Measurements from ENCODE around the gene TTLL12. TPM values are rescaled to one million over a fixed set of nuclear protein-coding genes. Genes with fewer than 3 reads are reported as not detected.

The TTLL12 gene
- polyA plus RNA-seq, 1 donor (not counting 4 experiments of a cell fraction or from before 2014, with no cell fraction given): 22.1 TPM

- FAIRE-seq (no peak), DNase-seq (ENCODE audit: low read depth, low spot score) (no peak)
- no peaks in the 10 kb centered on the region for H3K9me1 ChIP-seq (ENCODE audit: control insufficient read depth, extremely low read depth, insufficient read depth, low read length)
- TF ChIP-seq, protein P1, sequence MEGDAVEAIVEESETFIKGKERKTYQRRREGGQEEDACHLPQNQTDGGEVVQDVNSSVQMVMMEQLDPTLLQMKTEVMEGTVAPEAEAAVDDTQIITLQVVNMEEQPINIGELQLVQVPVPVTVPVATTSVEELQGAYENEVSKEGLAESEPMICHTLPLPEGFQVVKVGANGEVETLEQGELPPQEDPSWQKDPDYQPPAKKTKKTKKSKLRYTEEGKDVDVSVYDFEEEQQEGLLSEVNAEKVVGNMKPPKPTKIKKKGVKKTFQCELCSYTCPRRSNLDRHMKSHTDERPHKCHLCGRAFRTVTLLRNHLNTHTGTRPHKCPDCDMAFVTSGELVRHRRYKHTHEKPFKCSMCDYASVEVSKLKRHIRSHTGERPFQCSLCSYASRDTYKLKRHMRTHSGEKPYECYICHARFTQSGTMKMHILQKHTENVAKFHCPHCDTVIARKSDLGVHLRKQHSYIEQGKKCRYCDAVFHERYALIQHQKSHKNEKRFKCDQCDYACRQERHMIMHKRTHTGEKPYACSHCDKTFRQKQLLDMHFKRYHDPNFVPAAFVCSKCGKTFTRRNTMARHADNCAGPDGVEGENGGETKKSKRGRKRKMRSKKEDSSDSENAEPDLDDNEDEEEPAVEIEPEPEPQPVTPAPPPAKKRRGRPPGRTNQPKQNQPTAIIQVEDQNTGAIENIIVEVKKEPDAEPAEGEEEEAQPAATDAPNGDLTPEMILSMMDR (optimal IDR thresholded peaks at IDR 0.05 in 1 of 3, IDR thresholded peaks at IDR 0.05 in 1 of 3, conservative IDR thresholded peaks at IDR 0.05 in 1 of 3; ENCODE audit: extremely low read depth in 1 of 3, insufficient read depth in 2 of 3, low read length in 3 of 3): no peak
- TF ChIP-seq EZH2 (IDR thresholded peaks at IDR 0.05; ENCODE audit: low read length): no peak
- H3K36me3 ChIP-seq (ENCODE audit: control insufficient read depth in 2 of 2, extremely low read depth in 1 of 2, insufficient read depth in 2 of 2, low read length in 2 of 2): peaks cover 14 to 16% of the 10 kb centered on the region in 2 experiments
- no peak overlapping the region for H2AFZ ChIP-seq (ENCODE audit: control insufficient read depth, low read length)
- no peaks in the 10 kb centered on the region for H3K9me3 ChIP-seq (ENCODE audit: control insufficient read depth, low read depth, low read length)
- no peak overlapping the region for H3K4me3 ChIP-seq (ENCODE audit: control insufficient read depth in 2 of 3, extremely low read depth in 1 of 3, insufficient read depth in 2 of 3, low read depth in 1 of 3, low read length in 3 of 3)
- no peaks in the 10 kb centered on the region for H3K27me3 ChIP-seq (ENCODE audit: control insufficient read depth, extremely low read depth, insufficient read depth, low read length)
- dilution Hi-C loops (cut with MboI; ENCODE audit: extremely low pct_ligation_motif_present, low sequenced_read_pairs): no loop called here
- peaks cover 31% of the 10 kb centered on the region for H3K4me1 ChIP-seq (ENCODE audit: control insufficient read depth, extremely low read depth, insufficient read depth, low read length)
- H3K79me2 ChIP-seq (ENCODE audit: control insufficient read depth, insufficient read depth, low read length): no peaks in the 10 kb centered on the region
- peak overlapping the region; percentile 83 for H3K9ac ChIP-seq (ENCODE audit: control insufficient read depth, extremely low read depth, insufficient read depth, low read length)
- peak overlapping the region; percentile 92 for H3K4me2 ChIP-seq (ENCODE audit: control insufficient read depth, extremely low read depth, insufficient read depth, low read depth, low read length)
- H4K20me1 ChIP-seq (ENCODE audit: control insufficient read depth, extremely low read depth, insufficient read depth, low read length): no peaks in the 10 kb centered on the region
- peak overlapping the region; percentile 96 for H3K27ac ChIP-seq (ENCODE audit: control insufficient read depth, insufficient read depth, low read length)
Measured at GRCh38 chr22:43128116-43128515, 58.8 kb downstream of the TTLL12 start.

DNA sequence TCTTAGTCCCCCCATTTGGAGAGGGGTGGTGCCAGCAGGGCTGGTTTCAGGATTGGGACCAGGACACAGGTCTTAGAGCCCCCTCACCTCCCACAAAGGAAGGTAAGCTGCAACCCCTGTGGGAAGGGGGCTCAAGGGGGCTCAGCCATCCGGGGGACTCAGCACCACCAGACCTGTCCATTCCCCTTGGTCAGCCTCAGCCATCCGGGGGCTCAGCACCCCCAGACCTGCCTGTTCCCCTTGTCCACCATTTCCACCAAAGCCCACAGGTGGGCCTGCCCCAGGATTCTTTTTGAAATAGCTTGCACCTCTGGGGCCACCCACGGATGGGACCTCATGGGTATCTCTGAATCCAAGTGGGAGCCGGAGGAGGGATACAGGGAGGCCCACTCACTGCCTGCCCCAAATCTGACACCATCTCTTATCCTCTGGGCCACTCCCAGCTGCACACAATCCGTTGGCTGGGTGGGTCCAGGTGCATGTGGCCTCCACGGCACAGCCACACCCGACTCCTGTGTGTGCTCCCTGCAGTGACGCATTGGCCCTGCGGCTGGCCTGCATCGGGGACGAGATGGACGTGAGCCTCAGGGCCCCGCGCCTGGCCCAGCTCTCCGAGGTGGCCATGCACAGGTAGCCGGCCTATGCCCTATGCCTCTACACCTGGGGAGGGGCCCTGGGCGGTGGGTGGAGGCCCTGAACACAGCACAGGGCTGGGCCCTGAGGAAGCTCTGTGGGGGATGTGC is 59.6 kb downstream of the TTLL12 start:
- Histone ChIP-seq H3K9me1 (ENCODE audit: control insufficient read depth, extremely low read depth, insufficient read depth, low read length) (no peaks in the 10 kb centered on the region), H3K9ac (ENCODE audit: control insufficient read depth, extremely low read depth, insufficient read depth, low read length) (peak overlapping the region; percentile 83), H3K4me3 (ENCODE audit: control insufficient read depth in 2 of 3, extremely low read depth in 1 of 3, insufficient read depth in 2 of 3, low read depth in 1 of 3, low read length in 3 of 3) (peak overlapping the region; percentile 1 to 57 (median 48)), H3K9me3 (ENCODE audit: control insufficient read depth, low read depth, low read length) (no peaks in the 10 kb centered on the region), H3K4me2 (ENCODE audit: control insufficient read depth, extremely low read depth, insufficient read depth, low read depth, low read length) (peak overlapping the region; percentile 92), H3K27me3 (ENCODE audit: control insufficient read depth, extremely low read depth, insufficient read depth, low read length) (no peaks in the 10 kb centered on the region), H3K79me2 (ENCODE audit: control insufficient read depth, insufficient read depth, low read length) (no peaks in the 10 kb centered on the region), H3K4me1 (ENCODE audit: control insufficient read depth, extremely low read depth, insufficient read depth, low read length) (peaks cover 31% of the 10 kb centered on the region), H4K20me1 (ENCODE audit: control insufficient read depth, extremely low read depth, insufficient read depth, low read length) (no peaks in the 10 kb centered on the region), H3K36me3 (ENCODE audit: control insufficient read depth in 2 of 2, extremely low read depth in 1 of 2, insufficient read depth in 2 of 2, low read length in 2 of 2) (peaks cover 10% of the 10 kb centered on the region in 2 experiments), H2AFZ (ENCODE audit: control insufficient read depth, low read length) (peak overlapping the region; percentile 22), H3K27ac (ENCODE audit: control insufficient read depth, insufficient read depth, low read length) (peak overlapping the region; percentile 96)
- DNase-seq (ENCODE audit: low read depth, low spot score): peak; percentile 73
- peak; percentile 69 for FAIRE-seq
- dilution Hi-C loops (cut with MboI; ENCODE audit: extremely low pct_ligation_motif_present, low sequenced_read_pairs): no loop called here
- TF ChIP-seq EZH2 (IDR thresholded peaks at IDR 0.05; ENCODE audit: low read length): no peak
- TF ChIP-seq, protein P1 (optimal IDR thresholded peaks at IDR 0.05 in 1 of 3, IDR thresholded peaks at IDR 0.05 in 1 of 3, conservative IDR thresholded peaks at IDR 0.05 in 1 of 3; ENCODE audit: extremely low read depth in 1 of 3, insufficient read depth in 2 of 3, low read length in 3 of 3): no peak

Data from keratinocyte (primary cell).